ENCODE measurements around the gene ENPEP. TPM values are rescaled to one million over a fixed set of nuclear protein-coding genes. Genes with fewer than 3 reads are reported as not detected.
A peak's percentile ranks its signal among the peaks of the same experiment; 100 is the strongest.
"Not testable (repeated sequence)": the region's sequence is repeated elsewhere in the genome, so short reads cannot be mapped to it uniquely, and the experiment has no call there.

Gene ENPEP
- total and polyA plus RNA-seq, 2 donors from 2014 or later, result 39.9 to 83.2 TPM

- FAIRE-seq (no peak), DNase-seq (no peak)
- no peak overlapping the region for H3K27ac ChIP-seq (ENCODE audit: low read depth in 2 of 2, low read length in 2 of 2)
- H3K36me3 ChIP-seq (ENCODE audit: control insufficient read depth in 2 of 3, insufficient read depth in 3 of 3, low read length in 3 of 3), result peaks cover 0 to 14% (median 2%) of the 10 kb centered on the region in 3 donors
- no peaks in the 10 kb centered on the region for H3K9me3 ChIP-seq (ENCODE audit: control insufficient read depth in 2 of 3, insufficient read depth in 1 of 3, low read length in 3 of 3)
- no peak overlapping the region for H3K4me3 ChIP-seq (ENCODE audit: low read length in 3 of 3)
- no peak overlapping the region for H3K9ac ChIP-seq (ENCODE audit: low read length in 3 of 3)
- TF ChIP-seq, protein P1, sequence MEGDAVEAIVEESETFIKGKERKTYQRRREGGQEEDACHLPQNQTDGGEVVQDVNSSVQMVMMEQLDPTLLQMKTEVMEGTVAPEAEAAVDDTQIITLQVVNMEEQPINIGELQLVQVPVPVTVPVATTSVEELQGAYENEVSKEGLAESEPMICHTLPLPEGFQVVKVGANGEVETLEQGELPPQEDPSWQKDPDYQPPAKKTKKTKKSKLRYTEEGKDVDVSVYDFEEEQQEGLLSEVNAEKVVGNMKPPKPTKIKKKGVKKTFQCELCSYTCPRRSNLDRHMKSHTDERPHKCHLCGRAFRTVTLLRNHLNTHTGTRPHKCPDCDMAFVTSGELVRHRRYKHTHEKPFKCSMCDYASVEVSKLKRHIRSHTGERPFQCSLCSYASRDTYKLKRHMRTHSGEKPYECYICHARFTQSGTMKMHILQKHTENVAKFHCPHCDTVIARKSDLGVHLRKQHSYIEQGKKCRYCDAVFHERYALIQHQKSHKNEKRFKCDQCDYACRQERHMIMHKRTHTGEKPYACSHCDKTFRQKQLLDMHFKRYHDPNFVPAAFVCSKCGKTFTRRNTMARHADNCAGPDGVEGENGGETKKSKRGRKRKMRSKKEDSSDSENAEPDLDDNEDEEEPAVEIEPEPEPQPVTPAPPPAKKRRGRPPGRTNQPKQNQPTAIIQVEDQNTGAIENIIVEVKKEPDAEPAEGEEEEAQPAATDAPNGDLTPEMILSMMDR (IDR thresholded peaks at IDR 0.05; ENCODE audit: borderline replicate concordance, extremely low read depth, insufficient read depth), result no peak
- no peaks in the 10 kb centered on the region for H3K4me1 ChIP-seq (ENCODE audit: control insufficient read depth in 2 of 3, insufficient read depth in 2 of 3, low read depth in 1 of 3, low read length in 3 of 3)
- no peaks in the 10 kb centered on the region for H3K27me3 ChIP-seq (ENCODE audit: control insufficient read depth, insufficient read depth, low read length)
- intact Hi-C loops (cut with DNase I), result no loop called here
Observed at GRCh38 chr4:110550260-110550659, 74.3 kb downstream of the ENPEP start.

DNA sequence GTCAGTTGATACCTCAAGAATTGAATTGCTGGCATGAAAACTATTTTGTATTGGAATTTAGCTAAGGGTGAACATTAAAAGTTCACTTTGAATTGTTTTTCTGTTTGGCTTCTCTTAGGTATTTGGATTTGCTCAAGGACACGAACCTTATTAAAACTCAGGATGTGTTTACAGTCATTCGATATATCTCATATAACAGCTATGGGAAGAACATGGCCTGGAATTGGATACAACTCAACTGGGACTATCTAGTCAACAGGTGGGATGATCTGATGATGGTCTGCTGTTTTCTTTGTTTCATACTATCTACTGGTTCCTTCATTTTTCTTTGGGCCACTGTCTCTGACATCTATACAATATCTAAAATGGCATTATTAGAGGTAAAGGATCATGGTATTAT is 77.2 kb downstream of the ENPEP start:
- Histone ChIP-seq H3K27ac (ENCODE audit: low read depth in 2 of 2, low read length in 2 of 2) (no peak overlapping the region), H3K4me1 (ENCODE audit: control insufficient read depth in 2 of 3, insufficient read depth in 2 of 3, low read depth in 1 of 3, low read length in 3 of 3) (no peaks in the 10 kb centered on the region), H3K9me3 (ENCODE audit: control insufficient read depth in 2 of 3, insufficient read depth in 1 of 3, low read length in 3 of 3) (no peaks in the 10 kb centered on the region), H3K36me3 (ENCODE audit: control insufficient read depth in 2 of 3, insufficient read depth in 3 of 3, low read length in 3 of 3) (peaks cover 0 to 14% (median 5%) of the 10 kb centered on the region in 3 donors), H3K27me3 (ENCODE audit: control insufficient read depth, insufficient read depth, low read length) (no peaks in the 10 kb centered on the region), H3K9ac (ENCODE audit: low read length in 3 of 3) (no peak overlapping the region), H3K4me3 (ENCODE audit: low read length in 3 of 3) (no peak overlapping the region)
- FAIRE-seq (no peak), DNase-seq (no peak)
- intact Hi-C loops (cut with DNase I), result no loop called here
- TF ChIP-seq, protein P1 (IDR thresholded peaks at IDR 0.05; ENCODE audit: borderline replicate concordance, extremely low read depth, insufficient read depth), result no peak

DNA sequence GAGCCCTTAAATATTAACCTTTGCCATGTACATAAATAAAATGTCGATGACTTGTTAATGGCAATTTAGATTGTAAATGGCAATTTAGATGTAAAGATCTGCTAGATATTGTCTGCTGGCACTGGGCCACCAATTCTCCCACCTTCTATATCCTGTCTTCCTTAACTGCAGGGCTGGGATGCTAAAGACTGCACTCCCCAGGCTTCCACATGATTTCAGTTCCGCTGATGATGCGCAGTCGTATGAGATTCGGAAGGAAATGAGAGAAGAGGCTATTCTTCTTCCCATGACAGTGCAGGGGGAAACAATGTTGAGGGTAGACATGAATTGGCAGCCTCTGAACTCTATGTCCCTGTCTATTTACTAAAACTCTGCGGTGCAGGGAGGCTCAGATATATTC is 91.3 kb downstream of the ENPEP start:
- H3K9ac ChIP-seq (ENCODE audit: low read length in 3 of 3), result no peak overlapping the region
- DNase-seq (peak in 1 of 5 donors; percentile 5), FAIRE-seq (no peak)
- intact Hi-C loops (cut with DNase I), result no loop called here
- no peaks in the 10 kb centered on the region for H3K27me3 ChIP-seq (ENCODE audit: control insufficient read depth, insufficient read depth, low read length)
- H3K4me1 ChIP-seq (ENCODE audit: control insufficient read depth in 2 of 3, insufficient read depth in 2 of 3, low read depth in 1 of 3, low read length in 3 of 3), result no peaks in the 10 kb centered on the region
- H3K9me3 ChIP-seq (ENCODE audit: control insufficient read depth in 2 of 3, insufficient read depth in 1 of 3, low read length in 3 of 3), result no peaks in the 10 kb centered on the region
- TF ChIP-seq, protein P1 (IDR thresholded peaks at IDR 0.05; ENCODE audit: borderline replicate concordance, extremely low read depth, insufficient read depth), result no peak
- no peaks in the 10 kb centered on the region for H3K36me3 ChIP-seq (ENCODE audit: control insufficient read depth in 2 of 3, insufficient read depth in 3 of 3, low read length in 3 of 3)
- no peak overlapping the region for H3K4me3 ChIP-seq (ENCODE audit: low read length in 3 of 3)
- H3K27ac ChIP-seq (ENCODE audit: low read depth in 2 of 2, low read length in 2 of 2), result no peak overlapping the region

GRCh38 chr4:110576696-110577095 is 100.7 kb downstream of the ENPEP start:
- intact Hi-C loops (cut with DNase I); H3K4me1 ChIP-seq (ENCODE audit: control insufficient read depth in 2 of 3, insufficient read depth in 2 of 3, low read depth in 1 of 3, low read length in 3 of 3); FAIRE-seq; DNase-seq; H3K9ac ChIP-seq (ENCODE audit: low read length in 3 of 3); H3K27me3 ChIP-seq (ENCODE audit: control insufficient read depth, insufficient read depth, low read length); H3K27ac ChIP-seq (ENCODE audit: low read depth in 2 of 2, low read length in 2 of 2); H3K36me3 ChIP-seq (ENCODE audit: control insufficient read depth in 2 of 3, insufficient read depth in 3 of 3, low read length in 3 of 3); H3K9me3 ChIP-seq (ENCODE audit: control insufficient read depth in 2 of 3, insufficient read depth in 1 of 3, low read length in 3 of 3); H3K4me3 ChIP-seq (ENCODE audit: low read length in 3 of 3): not testable (repeated sequence)

Data from kidney (tissue), 14 donors.